OCI-LY1 (cell line): ENCODE measurements around the gene GBF1.

Source experiments
- CTCF ChIP-seq: fragments of 200-600 bp; sonication (generic), shearing (Covaris generic); IDR thresholded peaks from 2 replicates; pipeline ENCODE4 v1.5.1; 2017; ENCODE audit warnings: mild to moderate bottlenecking, antibody characterized with exemption, low read length, moderate library complexity, mixed read lengths
- EZH2 ChIP-seq: fragments of 200-600 bp; sonication (generic), shearing (Covaris generic); IDR thresholded peaks from 2 replicates; pipeline ENCODE4 v1.8.0; 2017; ENCODE audit warnings: borderline replicate concordance, mixed run types, mild to moderate bottlenecking, antibody characterized with exemption, low read length, moderate library complexity, mixed read lengths

- no peak for TF ChIP-seq EZH2
- no peak for TF ChIP-seq CTCF
Measured at GRCh38 chr10:102283890-102284289, 38.6 kb downstream of the GBF1 start.
